A172 (cell line): ENCODE measurements around the gene MYO1E. TPM values are rescaled to one million over a fixed set of nuclear protein-coding genes. Genes with fewer than 3 reads are reported as not detected.
"Not testable (repeated sequence)": the region's sequence is repeated elsewhere in the genome, so short reads cannot be mapped to it uniquely, and the experiment has no call there.

Experiments used
- DNase-seq: peaks from one replicate; pipeline ENCODE4 v3.0.0-alpha.2; 2015; ENCODE audit warnings: low spot score
- total RNA-seq: library from RNA; depleted of rRNA; stranded (reverse); fragments of >200 nt; shearing (Covaris generic); gene quantifications from 2 replicates; pipeline ENCODE4 v1.2.3, GENCODE V29; 2014

Gene MYO1E
- total RNA-seq, 1 experiment from 2014 or later: 25.6 TPM

DNA sequence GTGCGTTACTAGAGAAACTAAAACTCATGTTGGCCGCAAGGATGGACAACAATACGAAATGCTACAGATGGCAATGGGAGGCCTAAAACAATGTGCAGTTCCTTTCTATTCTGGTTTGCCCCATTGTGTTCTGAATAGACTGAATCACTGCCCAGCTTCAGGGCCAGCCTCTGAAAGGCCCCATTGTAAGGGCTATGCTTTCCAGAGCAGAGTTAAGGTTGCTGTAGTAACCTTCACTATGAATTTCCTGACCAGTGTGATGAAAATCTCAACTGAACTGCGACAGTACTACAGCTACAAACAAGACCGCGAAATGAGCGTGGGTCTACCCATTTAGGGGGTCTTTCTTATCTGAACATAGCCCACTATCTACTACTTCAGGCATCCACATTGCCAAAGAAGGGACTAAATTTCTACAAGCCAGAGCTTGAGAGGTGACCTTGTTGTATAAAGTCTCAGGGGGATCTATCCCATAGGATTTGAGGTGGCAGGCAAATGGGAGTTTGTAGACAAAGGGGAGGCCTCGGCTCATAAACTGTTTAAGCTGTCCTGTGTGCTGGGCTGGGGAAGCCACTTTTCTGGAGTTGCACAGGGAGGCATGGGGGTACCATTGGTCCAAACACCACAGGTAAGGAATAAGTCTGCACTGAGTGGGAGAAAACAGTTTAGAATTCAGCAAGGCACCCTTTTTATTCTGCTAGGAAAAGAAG is 80.1 kb downstream of the MYO1E start:
- no peak for DNase-seq

DNA sequence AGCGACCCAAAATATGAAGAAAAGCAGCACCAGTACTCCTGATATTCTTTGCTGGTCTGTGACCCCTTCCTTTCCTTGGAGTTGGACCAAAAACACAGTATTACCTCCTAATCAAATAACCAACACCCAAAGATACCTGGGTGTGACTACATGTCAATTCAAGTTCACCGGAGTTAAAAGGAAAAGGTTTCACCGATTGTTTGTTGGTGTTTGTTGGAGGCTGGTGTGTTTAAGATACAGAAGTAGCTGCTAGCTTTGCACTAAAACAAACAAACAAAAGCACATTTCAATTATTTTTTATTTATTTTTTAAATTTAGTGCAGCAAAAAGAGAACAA is 81.5 kb downstream of the MYO1E start:
- DNase-seq: no peak

DNA sequence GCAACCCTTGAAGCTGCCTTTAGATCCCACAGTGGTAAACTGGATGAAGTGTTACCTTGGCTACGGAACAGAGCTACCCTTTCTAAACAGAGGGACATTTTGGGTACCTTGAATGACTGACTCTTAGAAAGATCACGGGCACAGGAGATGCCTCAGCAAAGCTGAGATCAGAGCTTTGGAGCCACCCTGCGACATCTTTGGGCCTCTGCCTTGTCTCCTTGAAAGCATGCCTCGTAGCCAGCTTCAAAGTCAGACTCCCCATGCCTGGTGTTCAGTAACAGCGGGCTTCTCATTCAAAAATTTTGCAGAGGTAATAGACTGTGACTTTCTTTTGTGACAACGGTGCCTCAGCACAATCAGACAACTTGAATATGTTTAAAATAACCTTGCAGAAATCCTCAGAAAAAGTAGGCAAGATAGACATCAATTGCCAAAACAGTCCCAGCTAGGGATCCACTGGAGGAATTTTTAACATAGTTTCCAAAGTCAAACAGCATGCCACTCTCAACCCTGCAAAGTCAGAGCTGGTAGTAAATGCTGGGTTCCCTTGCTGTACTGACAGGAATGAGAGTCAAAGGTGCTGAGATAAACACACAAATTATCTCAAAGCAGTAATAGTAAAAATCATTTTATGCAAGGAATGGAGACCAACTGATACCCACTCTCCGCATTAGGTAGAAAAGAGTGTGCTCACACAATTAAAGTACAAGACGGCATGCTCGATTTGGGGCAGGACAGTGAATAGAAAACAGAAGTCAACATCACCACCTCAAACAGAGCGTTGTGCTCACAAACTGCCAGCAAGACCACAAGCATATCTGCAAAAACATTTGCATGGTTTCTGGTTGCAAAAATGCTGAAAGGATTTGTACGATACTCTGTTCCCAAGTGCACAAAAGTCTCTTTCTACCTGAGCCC is 82.1 kb downstream of the MYO1E start:
- no peak for DNase-seq

DNA sequence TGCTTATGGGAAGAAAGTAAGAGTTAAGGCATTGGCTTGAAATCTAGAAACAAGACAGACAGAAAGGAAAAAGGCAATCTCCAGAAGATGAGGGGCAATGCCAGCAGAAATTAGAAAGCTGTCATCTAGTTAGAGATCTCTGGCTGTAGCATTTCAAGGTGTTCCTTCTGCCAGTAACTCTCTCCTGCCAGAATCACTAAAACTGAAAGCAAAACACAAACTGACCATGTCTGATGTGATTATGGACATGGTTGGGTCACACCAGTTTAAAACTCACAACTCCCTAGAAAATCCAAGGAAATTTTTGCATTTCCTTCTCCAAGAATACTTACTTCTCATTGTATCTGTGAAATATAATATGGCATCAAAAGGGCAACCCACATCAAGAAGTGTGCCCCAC is 83.1 kb downstream of the MYO1E start:
- DNase-seq: no peak

DNA sequence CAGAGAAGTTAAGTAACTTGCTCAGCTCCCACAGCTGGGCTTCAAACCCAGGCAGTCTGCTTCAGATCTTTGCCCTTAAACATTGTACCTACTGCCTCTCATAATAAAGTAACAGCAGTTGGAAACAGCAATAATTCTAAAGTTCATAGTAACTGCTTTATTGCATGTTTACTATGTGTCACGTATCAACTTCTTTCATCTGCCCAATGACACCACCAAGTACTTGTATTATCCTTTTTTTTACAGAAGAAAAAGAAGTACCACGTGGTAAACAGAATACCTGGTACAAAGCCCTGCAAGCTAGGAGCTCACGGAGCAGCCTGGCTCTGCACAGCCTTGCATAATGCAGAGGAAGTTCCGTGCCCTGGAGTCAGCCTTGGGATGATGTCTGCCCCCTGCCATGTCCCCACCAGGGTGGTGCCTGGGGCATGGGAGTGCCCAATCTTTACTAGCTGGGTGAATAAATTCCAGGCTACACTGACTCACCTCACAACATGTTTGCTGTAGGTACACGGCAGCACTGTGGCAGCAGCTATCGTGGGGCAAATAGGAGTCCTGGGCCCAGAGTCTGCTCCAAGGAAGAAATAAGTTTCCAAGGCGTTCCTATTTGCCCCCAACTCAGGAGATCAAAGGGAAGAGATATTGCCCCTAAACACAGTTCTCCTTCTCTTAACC is 88.8 kb downstream of the MYO1E start:
- peak; percentile 42 for DNase-seq

DNA sequence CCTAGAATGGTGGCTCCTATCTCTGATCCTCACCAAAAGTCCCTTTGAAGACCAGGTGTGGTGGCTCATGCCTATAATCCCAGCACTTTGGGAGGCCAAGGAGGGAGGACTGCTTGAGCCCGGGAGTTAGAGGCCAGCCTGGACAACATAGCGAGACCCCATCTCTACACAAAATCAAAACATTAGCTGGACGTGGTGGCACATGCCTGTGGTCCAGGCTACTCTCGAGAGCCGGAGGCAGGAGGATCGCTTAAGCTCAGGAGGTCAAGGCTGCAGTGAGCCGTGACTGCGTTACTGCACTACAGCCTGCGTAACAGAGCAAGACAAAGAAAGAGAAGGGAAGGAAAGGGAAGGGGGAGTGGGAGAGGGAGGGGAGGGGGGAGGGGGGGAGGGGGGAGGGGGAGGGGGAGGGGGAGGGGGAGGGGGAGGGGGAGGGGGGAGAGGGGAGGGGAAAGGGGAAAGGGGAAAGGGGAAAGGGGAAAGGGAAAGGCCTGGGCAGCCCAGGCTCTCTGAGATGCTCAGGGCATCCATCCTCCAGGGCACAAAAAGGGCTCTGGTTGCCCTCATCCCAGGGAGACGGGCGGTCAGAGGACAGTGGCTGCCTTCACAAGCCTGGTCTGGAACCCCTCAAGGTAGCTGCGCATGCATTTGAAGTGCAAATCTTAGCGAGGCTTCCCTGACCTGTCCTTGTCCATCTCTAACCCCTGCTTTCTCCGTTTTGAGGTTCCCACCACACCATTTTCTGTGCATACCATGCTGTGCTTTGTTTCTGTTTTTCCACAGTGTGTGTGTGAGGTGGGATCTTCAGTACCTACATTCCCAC is 89.9 kb downstream of the MYO1E start:
- no peak for DNase-seq

DNA sequence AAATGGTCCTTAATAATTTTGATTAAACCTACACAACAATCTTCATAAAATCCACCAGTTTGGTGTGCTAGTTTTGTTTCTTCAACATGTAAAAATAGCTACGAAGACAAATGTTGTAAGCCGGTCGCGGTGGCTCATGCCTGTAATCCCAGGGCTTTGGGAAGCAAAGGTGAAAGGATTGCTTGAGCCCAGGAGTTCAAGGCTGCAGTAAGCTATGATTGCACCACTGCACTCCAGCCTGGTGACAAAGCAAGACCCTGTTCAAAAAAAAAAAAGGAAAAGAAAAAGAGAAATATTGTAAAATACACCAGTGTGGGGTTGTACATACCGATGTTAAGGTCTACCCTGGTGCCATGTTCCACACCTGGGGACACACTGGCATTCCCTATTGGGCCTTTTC is 91.0 kb downstream of the MYO1E start:
- DNase-seq: no peak

DNA sequence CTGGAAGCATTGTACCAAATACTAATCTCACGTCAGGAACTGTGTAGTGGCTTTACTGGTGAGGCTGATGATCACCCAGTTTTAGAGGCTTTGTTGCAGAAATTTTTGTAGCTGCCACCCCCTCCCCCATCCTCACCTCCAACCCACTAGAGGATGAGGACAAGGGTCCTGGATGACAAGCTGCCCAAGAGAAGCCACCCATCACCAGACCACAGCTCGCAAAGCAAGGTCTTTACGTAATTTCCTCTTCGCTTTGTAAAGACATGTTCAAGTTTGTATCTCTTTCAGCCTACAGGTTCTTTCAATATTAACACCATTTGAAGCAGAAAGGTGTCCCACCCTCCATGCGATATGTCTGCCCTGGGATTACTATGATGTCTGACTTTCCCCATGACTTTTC is 91.8 kb downstream of the MYO1E start:
- DNase-seq: no peak

DNA sequence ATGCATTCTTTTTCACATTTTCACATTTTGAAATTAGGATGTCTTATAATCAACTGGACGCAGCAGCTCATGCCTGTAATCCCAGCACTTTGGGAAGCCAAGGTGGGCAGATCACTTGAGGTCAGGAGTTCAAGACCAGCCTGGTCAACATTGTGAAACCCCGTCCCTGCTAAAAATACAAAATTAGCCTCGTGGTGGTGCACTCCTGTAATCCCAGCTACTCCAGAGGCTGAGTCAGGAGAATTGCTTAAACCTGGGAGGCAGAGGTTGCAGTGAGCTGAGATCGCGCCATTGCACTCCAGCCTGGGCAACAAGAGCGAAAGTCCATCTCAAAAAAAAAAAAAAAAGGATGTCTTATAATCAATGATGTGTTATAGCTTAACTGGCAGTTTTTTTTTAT is 92.4 kb downstream of the MYO1E start:
- DNase-seq: not testable (repeated sequence)

DNA sequence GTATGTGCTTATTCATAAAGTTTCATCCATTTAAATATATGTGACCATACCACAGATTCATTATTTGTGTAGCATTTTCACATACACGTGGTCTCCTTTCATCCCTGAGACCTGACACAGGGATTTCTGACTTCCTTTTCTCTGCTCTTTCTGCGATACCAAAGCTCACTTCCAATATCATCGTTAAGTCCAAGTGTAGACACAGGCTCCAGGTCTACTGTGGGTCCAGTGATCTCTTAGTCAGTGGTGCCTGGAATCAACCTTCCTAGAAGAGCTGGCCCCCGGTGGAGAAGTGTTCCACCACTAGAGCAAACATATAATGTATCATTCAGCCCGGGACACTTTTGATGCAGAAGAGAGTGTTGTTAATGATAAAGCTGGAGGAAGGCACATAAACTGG is 93.6 kb downstream of the MYO1E start:
- no peak for DNase-seq

DNA sequence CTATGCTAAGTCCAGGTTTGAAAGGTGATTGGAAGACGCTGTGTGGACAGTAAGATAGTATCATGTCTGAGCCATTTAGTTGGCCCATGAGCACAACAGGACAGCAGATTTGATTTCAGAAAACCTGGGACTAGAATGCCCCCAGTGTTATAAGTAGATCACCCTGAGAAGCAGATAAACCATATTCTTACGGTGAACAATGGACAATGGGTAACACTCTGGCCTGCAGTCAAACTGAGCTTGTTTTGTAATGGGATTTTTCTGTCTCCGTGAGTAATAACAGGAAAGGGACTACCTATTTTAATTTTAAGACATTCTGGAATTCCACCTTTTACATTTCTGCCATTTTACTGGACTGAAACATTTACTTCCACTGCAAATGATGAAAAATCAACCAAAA is 94.6 kb downstream of the MYO1E start:
- no peak for DNase-seq

DNA sequence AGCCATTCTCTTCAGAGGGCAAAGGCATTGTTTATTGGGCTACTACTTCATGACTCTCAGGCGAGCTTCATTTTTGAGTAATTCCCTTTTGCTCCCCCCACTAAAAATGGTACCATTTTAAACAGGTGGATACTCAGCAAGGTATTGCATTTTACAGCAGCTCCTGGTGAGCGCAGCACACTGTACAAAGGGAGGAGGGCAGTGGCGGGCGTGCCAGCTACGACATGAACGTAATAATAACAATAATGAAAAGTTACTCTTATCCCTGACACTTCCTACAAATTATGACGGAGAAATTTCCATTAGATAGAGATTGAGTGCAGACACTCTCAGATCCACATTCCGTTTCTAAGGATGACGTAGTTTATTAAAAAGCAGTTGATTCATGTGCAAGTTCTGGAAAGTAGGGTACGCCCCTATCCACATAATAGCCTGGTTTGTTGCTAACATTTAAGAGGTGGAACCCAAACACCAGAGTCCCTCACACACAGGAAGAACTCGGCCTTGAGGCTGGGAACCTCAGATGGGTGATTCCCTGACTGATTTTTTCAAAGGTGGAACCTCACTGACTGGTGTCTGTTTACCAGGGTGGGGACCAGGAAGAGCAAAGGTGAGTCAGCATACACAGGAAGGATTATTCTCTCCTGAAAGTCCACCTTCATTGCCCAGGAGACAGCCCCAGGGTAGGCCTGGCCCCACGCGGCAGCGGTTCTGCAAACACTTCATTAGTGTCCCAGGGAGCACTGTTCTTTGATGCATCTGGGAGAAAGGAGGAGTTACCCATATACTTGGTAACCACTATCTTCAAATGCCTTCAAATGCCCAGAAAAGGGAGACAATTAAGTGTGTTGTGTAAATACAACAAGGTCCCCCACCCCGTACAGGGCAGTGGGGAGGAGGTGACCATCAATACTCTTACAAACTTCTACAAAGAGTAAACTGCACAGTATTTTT is 96.2 kb downstream of the MYO1E start:
- DNase-seq: no peak

DNA sequence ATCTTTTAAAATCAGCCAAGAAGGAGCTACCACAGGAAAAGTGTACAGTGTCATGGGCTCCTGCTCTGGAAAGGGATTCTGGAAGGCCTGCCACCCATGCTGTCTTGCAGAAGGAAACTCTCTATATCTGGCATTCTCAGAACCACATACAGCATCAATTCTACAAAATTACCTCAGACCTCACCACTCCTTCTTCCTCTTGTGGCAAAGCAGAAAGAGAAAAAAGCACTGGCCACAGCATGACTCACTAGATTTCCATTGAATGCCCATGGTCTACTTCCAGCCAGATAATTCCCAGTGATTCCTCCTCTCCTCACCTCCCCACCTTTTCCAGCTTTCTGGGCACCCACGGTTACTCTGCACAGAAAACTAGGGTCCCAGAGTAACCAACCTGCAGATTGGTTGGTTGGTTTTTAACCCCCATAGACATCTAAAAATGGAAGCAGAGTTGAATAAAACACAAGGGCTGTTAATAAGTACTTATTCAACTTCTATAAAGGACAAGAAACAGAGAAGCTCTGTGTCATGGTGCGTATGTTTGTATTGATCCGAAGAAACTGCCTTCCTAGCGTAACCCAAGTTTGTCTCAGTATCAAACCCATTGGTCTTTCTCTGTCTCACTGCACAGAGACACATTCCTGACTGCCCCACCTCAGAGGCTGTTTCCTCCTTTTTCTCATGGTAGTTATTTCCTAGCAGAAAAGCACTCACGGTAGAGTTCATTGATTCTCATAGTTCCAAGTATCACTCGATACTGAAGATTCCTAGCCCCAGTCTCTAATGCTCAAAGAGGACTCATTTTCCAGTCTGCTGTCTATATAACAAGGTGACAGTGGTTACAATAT is 98.3 kb downstream of the MYO1E start:
- peak; percentile 69 for DNase-seq

DNA sequence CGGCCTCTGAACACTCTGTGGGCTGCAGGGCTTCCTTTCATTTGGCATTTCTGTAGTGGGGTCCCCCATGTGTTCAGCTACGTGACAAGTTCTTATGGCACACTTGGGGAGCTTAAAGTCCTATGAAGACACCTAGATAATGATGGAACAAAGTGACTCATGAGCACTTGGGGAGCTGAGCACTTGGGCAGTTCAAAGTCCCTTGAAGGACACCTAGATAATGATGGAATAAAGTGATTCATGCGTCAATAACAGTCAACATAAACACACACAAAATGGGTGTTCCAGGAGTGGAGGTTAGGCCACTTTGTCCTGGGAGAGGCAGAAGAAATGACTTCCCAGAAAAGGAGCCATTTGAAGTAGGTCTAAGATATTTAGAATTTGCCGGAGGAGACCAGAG is 99.4 kb downstream of the MYO1E start:
- no peak for DNase-seq

DNA sequence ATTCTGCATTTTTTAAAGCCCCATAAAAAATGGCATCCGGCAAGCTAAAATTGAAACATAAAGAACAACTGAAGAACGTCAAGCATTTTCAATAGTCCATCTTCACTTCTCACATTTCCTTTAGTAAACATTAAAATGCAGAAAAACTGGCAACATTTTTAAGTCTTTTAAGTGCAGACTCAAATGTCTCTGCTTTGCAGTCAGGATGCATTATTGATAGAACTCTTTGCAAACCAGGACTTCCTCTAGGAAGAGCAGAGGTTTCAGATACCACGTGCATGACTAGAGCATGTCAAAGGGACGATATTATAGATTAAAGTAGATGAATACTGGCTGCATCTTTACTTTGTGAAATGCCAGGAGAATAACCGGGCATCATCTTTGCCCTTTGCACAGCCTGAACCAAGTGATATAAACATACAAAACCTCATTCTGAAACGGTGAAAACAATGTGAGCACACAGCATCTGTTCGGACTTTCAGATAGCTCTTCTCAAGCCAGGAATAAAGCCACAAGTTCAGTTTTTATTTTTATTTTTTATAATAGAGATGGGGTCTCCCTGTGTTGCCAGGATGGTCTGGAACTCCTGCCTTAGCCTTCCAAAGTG is 101.0 kb downstream of the MYO1E start:
- DNase-seq: no peak

DNA sequence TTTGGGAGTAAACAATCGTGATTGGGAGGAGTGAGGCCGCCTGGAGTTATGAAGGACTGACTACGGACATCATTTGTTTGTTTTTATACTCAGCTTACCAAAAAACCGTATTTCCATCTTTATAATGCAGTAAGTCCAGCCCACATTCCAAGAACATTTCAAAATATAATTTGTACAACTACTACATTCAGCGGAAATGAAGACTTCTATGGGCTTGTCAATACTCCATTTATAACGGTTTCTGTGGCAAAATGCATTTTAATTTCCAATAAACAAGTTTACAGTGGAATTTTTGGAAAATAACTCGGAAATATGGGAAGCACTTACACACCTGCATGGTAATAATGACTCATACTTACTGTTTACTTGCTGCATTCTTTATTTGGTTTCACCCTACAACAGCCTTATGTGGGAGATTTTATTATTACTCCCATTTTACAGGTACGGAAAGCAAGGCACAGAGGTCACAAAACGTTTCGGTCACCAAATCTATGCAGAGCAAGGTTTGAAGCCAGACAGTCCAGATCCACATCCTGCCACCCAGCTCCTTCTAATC is 103.7 kb downstream of the MYO1E start:
- no peak for DNase-seq

DNA sequence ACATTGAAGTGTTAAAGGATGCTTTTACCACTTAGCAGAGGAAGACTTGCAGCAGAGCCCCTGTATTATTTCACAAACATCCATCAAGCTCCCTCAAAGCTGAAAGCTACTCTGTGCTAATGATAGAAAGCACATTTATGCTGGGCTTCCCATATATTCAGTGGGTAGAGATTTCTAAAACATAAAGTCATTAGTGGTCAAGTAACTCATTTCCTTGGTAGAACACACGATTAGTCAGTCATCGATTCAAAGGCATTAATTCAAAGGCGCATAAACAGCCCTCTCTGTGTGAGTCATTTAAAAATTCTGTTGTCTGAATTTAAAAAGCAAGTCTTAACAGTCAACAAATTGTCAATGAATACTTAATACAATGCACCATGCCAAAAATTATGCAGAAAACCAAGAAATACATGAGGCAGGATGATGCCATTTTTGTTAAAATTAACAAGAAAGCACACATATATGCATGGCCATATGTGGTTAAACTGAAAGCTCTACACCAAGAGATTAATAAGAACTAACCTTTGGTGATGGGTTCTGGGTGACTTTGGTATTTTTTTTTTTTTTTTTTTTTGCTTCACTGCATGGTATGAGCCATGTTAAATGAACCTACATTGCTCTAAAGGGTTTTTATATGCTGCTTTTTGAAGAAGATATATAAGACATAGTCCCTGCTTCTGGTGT is 104.4 kb downstream of the MYO1E start:
- peak; percentile 23 for DNase-seq

DNA sequence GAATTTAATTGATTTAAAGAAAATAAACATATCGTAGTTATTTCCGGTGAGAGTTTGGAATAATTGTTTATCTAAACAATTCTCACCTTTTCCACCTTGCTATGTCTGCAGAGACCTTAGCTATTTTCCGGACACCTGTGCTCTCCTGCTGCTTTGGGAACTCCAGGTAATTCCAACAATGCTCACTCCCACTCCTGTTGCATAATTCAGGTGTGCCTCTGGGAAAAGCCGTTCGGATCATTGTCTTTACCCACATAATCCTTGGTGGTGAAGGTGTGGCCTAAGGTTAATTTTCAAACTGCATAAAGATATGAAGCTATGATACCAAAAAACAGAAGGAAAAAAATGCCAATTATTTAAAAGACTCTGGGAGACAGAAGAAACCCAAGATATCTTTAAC is 106.6 kb downstream of the MYO1E start:
- no peak for DNase-seq
